Skeletal muscle satellite cell (primary cell): Measurements from ENCODE around the gene HLCS.

ENCODE experiments used
- H3K27me3 ChIP-seq: 2 replicates; pipeline ENCODE4 v1.7.0; 2013; ENCODE audit warnings: low read length; ENCODE audit not compliant: control insufficient read depth, insufficient read depth
- H3K36me3 ChIP-seq: 2 replicates; pipeline ENCODE4 v1.7.0; 2013; ENCODE audit warnings: mild to moderate bottlenecking, control low read depth, low read length; ENCODE audit not compliant: insufficient read depth
- H3K4me1 ChIP-seq: 2 replicates; pipeline ENCODE4 v1.7.0; 2013; ENCODE audit warnings: low read length; ENCODE audit not compliant: control insufficient read depth, insufficient read depth
- H3K4me2 ChIP-seq: 2 replicates; pipeline ENCODE4 v1.7.0; 2013; ENCODE audit warnings: mild to moderate bottlenecking, low read length
- H3K4me3 ChIP-seq: 2 replicates; pipeline ENCODE4 v1.7.0; 2013; ENCODE audit warnings: low read length
- H3K9ac ChIP-seq: 2 replicates; pipeline ENCODE4 v1.7.0; 2013; ENCODE audit warnings: mild to moderate bottlenecking, low read depth, low read length, moderate library complexity
- H3K9me3 ChIP-seq: replicated peaks from 2 replicates; pipeline ENCODE4 v1.7.0; 2013; ENCODE audit warnings: mild to moderate bottlenecking, control low read depth, low read length

Gene HLCS

GRCh38 chr21:36908260-36908908 is 58.1 kb downstream of the HLCS start:
- Histone ChIP-seq H3K4me1 (peaks cover 27% of the 10 kb centered on the region), H3K36me3 (no peaks in the 10 kb centered on the region), H3K4me2 (no peak overlapping the region), H3K4me3 (no peak overlapping the region), H3K9ac (no peak overlapping the region), H3K27me3 (no peaks in the 10 kb centered on the region), H3K9me3 (no peaks in the 10 kb centered on the region)

GRCh38 chr21:36904093-36904666 is 62.3 kb downstream of the HLCS start:
- no peaks in the 10 kb centered on the region for H3K9me3 ChIP-seq
- peaks cover 8% of the 10 kb centered on the region for H3K4me1 ChIP-seq
- no peaks in the 10 kb centered on the region for H3K27me3 ChIP-seq
- no peak overlapping the region for H3K4me3 ChIP-seq
- H3K4me2 ChIP-seq = no peak overlapping the region
- no peak overlapping the region for H3K9ac ChIP-seq
- H3K36me3 ChIP-seq = no peaks in the 10 kb centered on the region

GRCh38 chr21:36902793-36903192 is 63.7 kb downstream of the HLCS start:
- Histone ChIP-seq H3K9ac (no peak overlapping the region), H3K4me2 (no peak overlapping the region), H3K36me3 (no peaks in the 10 kb centered on the region), H3K9me3 (no peaks in the 10 kb centered on the region), H3K4me3 (no peak overlapping the region), H3K27me3 (no peaks in the 10 kb centered on the region), H3K4me1 (no peaks in the 10 kb centered on the region)

GRCh38 chr21:36902331-36902730 is 64.1 kb downstream of the HLCS start:
- no peak overlapping the region for H3K9ac ChIP-seq
- no peak overlapping the region for H3K4me3 ChIP-seq
- no peaks in the 10 kb centered on the region for H3K36me3 ChIP-seq
- H3K4me1 ChIP-seq = no peaks in the 10 kb centered on the region
- H3K27me3 ChIP-seq = no peaks in the 10 kb centered on the region
- no peak overlapping the region for H3K4me2 ChIP-seq
- no peaks in the 10 kb centered on the region for H3K9me3 ChIP-seq

GRCh38 chr21:36901575-36901974 is 64.9 kb downstream of the HLCS start:
- Histone ChIP-seq H3K9ac (no peak overlapping the region), H3K9me3 (no peaks in the 10 kb centered on the region), H3K4me2 (no peak overlapping the region), H3K36me3 (no peaks in the 10 kb centered on the region), H3K4me3 (no peak overlapping the region), H3K27me3 (no peaks in the 10 kb centered on the region), H3K4me1 (no peaks in the 10 kb centered on the region)

GRCh38 chr21:36893581-36893980 is 72.9 kb downstream of the HLCS start:
- Histone ChIP-seq H3K4me2 (no peak overlapping the region), H3K27me3 (no peaks in the 10 kb centered on the region), H3K9ac (no peak overlapping the region), H3K4me1 (no peaks in the 10 kb centered on the region), H3K4me3 (no peak overlapping the region), H3K36me3 (no peaks in the 10 kb centered on the region), H3K9me3 (no peaks in the 10 kb centered on the region)

- Histone ChIP-seq H3K9me3 (no peaks in the 10 kb centered on the region), H3K36me3 (no peaks in the 10 kb centered on the region), H3K4me2 (no peak overlapping the region)
These were observed 74.3 kb downstream of the HLCS start for GRCh38 chr21:36892201-36892600.

GRCh38 chr21:36891692-36892091 is 74.8 kb downstream of the HLCS start:
- Histone ChIP-seq H3K9me3 (no peaks in the 10 kb centered on the region), H3K36me3 (no peaks in the 10 kb centered on the region), H3K4me1 (no peaks in the 10 kb centered on the region), H3K9ac (no peak overlapping the region), H3K27me3 (no peaks in the 10 kb centered on the region), H3K4me3 (no peak overlapping the region), H3K4me2 (no peak overlapping the region)

More at GRCh38 chr21:36892201-36892600, 74.3 kb downstream of the HLCS start:
- no peak overlapping the region for H3K4me3 ChIP-seq
- no peaks in the 10 kb centered on the region for H3K4me1 ChIP-seq
- no peak overlapping the region for H3K9ac ChIP-seq
- H3K27me3 ChIP-seq = no peaks in the 10 kb centered on the region

GRCh38 chr21:36891121-36891520 is 75.3 kb downstream of the HLCS start:
- no peak overlapping the region for H3K9ac ChIP-seq
- no peak overlapping the region for H3K4me2 ChIP-seq
- H3K4me3 ChIP-seq = no peak overlapping the region
- no peaks in the 10 kb centered on the region for H3K27me3 ChIP-seq
- no peaks in the 10 kb centered on the region for H3K9me3 ChIP-seq
- no peaks in the 10 kb centered on the region for H3K36me3 ChIP-seq
- H3K4me1 ChIP-seq = no peaks in the 10 kb centered on the region

- no peak overlapping the region for H3K9ac ChIP-seq
- no peaks in the 10 kb centered on the region for H3K9me3 ChIP-seq
- H3K4me1 ChIP-seq = no peaks in the 10 kb centered on the region
- H3K27me3 ChIP-seq = no peaks in the 10 kb centered on the region
- H3K4me2 ChIP-seq = no peak overlapping the region
- H3K4me3 ChIP-seq = no peak overlapping the region
- no peaks in the 10 kb centered on the region for H3K36me3 ChIP-seq
These were observed 76.4 kb downstream of the HLCS start for GRCh38 chr21:36890086-36890485.

- Histone ChIP-seq H3K36me3 (no peaks in the 10 kb centered on the region), H3K4me2 (no peak overlapping the region)
These were observed 77.1 kb downstream of the HLCS start for GRCh38 chr21:36889401-36889800.

GRCh38 chr21:36888466-36888865 is 78.0 kb downstream of the HLCS start:
- Histone ChIP-seq H3K4me2 (no peak overlapping the region), H3K4me1 (no peaks in the 10 kb centered on the region), H3K9me3 (peaks cover 4% of the 10 kb centered on the region), H3K27me3 (no peaks in the 10 kb centered on the region), H3K4me3 (no peak overlapping the region), H3K9ac (no peak overlapping the region), H3K36me3 (no peaks in the 10 kb centered on the region)

More at GRCh38 chr21:36889401-36889800, 77.1 kb downstream of the HLCS start:
- no peaks in the 10 kb centered on the region for H3K9me3 ChIP-seq
- H3K4me3 ChIP-seq = no peak overlapping the region
- no peaks in the 10 kb centered on the region for H3K4me1 ChIP-seq
- no peak overlapping the region for H3K9ac ChIP-seq
- H3K27me3 ChIP-seq = no peaks in the 10 kb centered on the region
